NOMO-1 (cell line): ENCODE measurements around the gene GNA12.
A peak's percentile ranks its signal among the peaks of the same experiment; 100 is the strongest.
"Not testable (repeated sequence)": the region's sequence is repeated elsewhere in the genome, so short reads cannot be mapped to it uniquely, and the experiment has no call there.

Experiments
- DNase-seq, 2 experiments: peaks; one replicate each; lab custom pipeline; 2025; ENCODE audit not compliant: unreplicated experiment in 2 of 2; lab: John Stamatoyannopoulos, UW

The GNA12 gene

GRCh38 chr7:2705371-2706096, 138.6 kb downstream of the GNA12 start:
- DNase-seq = no peak

- DNase-seq = no peak
These were observed 141.5 kb downstream of the GNA12 start for GRCh38 chr7:2702594-2702957.

GRCh38 chr7:2701832-2702593, 142.1 kb downstream of the GNA12 start:
- DNase-seq = no peak

GRCh38 chr7:2701424-2701823, 142.7 kb downstream of the GNA12 start:
- no peak for DNase-seq

- no peak for DNase-seq
These were observed 143.8 kb downstream of the GNA12 start for GRCh38 chr7:2700141-2700850.

- no peak for DNase-seq
These were observed 144.9 kb downstream of the GNA12 start for GRCh38 chr7:2699289-2699620.

- peak; percentile 55 to 57 for DNase-seq
These were observed 145.4 kb downstream of the GNA12 start for GRCh38 chr7:2698581-2699288.

GRCh38 chr7:2694122-2694436, 150.0 kb downstream of the GNA12 start:
- not testable (repeated sequence) for DNase-seq

- not testable (repeated sequence) for DNase-seq
These were observed 150.5 kb downstream of the GNA12 start for GRCh38 chr7:2693420-2694121.

- DNase-seq = no peak
These were observed 151.6 kb downstream of the GNA12 start for GRCh38 chr7:2692543-2692942.

- DNase-seq = not testable (repeated sequence)
These were observed 152.1 kb downstream of the GNA12 start for GRCh38 chr7:2691932-2692439.

- peak; percentile 69 to 71 for DNase-seq
These were observed 152.9 kb downstream of the GNA12 start for GRCh38 chr7:2691011-2691707.

GRCh38 chr7:2689951-2690705, 154.0 kb downstream of the GNA12 start:
- no peak for DNase-seq

GRCh38 chr7:2689343-2689847, 154.7 kb downstream of the GNA12 start:
- no peak for DNase-seq

- no peak for DNase-seq
These were observed 155.4 kb downstream of the GNA12 start for GRCh38 chr7:2688409-2689342.

GRCh38 chr7:2687881-2688318, 156.2 kb downstream of the GNA12 start, which contains the start of gene AMZ1:
Gene AMZ1, plus strand, starts transcription at chr7:2688202. Its CDS starts 12,250 bp downstream, at chr7:2700452.
- DNase-seq = no peak

GRCh38 chr7:2687338-2687869, 156.7 kb downstream of the GNA12 start:
- no peak for DNase-seq
